Epidermal melanocyte (primary cell): ENCODE measurements around the gene SOS2.

Source experiments
- DNase-seq: peaks from one replicate; pipeline ENCODE4 v3.0.0; 2011; ENCODE audit warnings: low spot score; ENCODE audit not compliant: insufficient read length

SOS2 gene

GRCh38 chr14:50116966-50117365 lies 114.4 kb downstream of the SOS2 start:
- DNase-seq, result no peak

- DNase-seq, result peak; percentile 77
Measured at GRCh38 chr14:50116181-50116956, 115.0 kb downstream of the SOS2 start, which contains the start of gene VCPKMT. Gene VCPKMT, minus strand, starts transcription at chr14:50116572. Its CDS starts 20 bp downstream, at chr14:50116552.

GRCh38 chr14:50113381-50114035 lies 117.9 kb downstream of the SOS2 start:
- DNase-seq, result no peak

GRCh38 chr14:50110323-50111037 lies 120.9 kb downstream of the SOS2 start:
- no peak for DNase-seq

- DNase-seq, result no peak
Measured at GRCh38 chr14:50109342-50109741, 122.0 kb downstream of the SOS2 start.

GRCh38 chr14:50107850-50108249 lies 123.5 kb downstream of the SOS2 start:
- DNase-seq, result no peak

- no peak for DNase-seq
Measured at GRCh38 chr14:50106178-50106577, 125.2 kb downstream of the SOS2 start.

- no peak for DNase-seq
Measured at GRCh38 chr14:50103558-50103957, 127.8 kb downstream of the SOS2 start.

GRCh38 chr14:50101417-50101816 lies 130.0 kb downstream of the SOS2 start:
- no peak for DNase-seq

- no peak for DNase-seq
Measured at GRCh38 chr14:50100805-50101204, 130.6 kb downstream of the SOS2 start.

GRCh38 chr14:50099335-50099734 lies 132.0 kb downstream of the SOS2 start:
- DNase-seq, result no peak

- no peak for DNase-seq
Measured at GRCh38 chr14:50095895-50096294, 135.5 kb downstream of the SOS2 start.

GRCh38 chr14:50094056-50094755 lies 137.2 kb downstream of the SOS2 start:
- DNase-seq, result no peak

- no peak for DNase-seq
Measured at GRCh38 chr14:50093496-50093895, 137.9 kb downstream of the SOS2 start.

- no peak for DNase-seq
Measured at GRCh38 chr14:50092006-50092555, 139.3 kb downstream of the SOS2 start.

- DNase-seq, result no peak
Measured at GRCh38 chr14:50091240-50091913, 140.0 kb downstream of the SOS2 start.

GRCh38 chr14:50089208-50089607 lies 142.2 kb downstream of the SOS2 start:
- DNase-seq, result no peak

- DNase-seq, result no peak
Measured at GRCh38 chr14:50088731-50089130, 142.6 kb downstream of the SOS2 start.

GRCh38 chr14:50088117-50088515 lies 143.3 kb downstream of the SOS2 start:
- no peak for DNase-seq

GRCh38 chr14:50087341-50088116 lies 143.8 kb downstream of the SOS2 start:
- no peak for DNase-seq
